ENCODE data around the gene EGFR.

EGFR gene

DNA sequence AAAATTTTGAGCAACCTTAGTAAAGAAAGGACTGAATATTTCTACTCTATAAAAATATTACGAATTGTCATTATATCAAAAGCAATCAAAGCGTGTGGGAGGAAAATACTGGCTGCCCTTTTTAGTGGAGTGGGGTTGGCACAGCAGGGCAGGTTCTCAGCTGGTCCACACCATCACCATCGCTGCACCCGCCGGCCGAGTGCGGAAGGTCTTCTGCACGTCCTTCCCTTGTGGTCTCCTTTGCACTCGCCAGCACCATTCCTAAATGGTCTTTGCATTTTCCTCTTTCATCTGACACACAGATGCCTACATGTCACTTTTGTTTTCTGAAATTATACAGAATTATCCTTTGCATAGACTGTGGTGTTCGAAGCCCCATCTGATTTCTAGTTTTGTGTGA, 229.7 kb downstream of the EGFR start:
- TF ChIP-seq TAF1 (IDR thresholded peaks at IDR 0.05; ENCODE audit: borderline replicate concordance, insufficient read depth, low read length) (no peak), POLR2AphosphoS5 (IDR thresholded peaks at IDR 0.05; ENCODE audit: low read depth, low read length) (no peak), FOXP2 (optimal IDR thresholded peaks at IDR 0.05; ENCODE audit: borderline replicate concordance, extremely low read depth, extremely low read length, insufficient read depth) (no peak), SIN3A (IDR thresholded peaks at IDR 0.05; ENCODE audit: borderline replicate concordance, insufficient read depth, low read length) (no peak)
- TF ChIP-seq, protein P1, sequence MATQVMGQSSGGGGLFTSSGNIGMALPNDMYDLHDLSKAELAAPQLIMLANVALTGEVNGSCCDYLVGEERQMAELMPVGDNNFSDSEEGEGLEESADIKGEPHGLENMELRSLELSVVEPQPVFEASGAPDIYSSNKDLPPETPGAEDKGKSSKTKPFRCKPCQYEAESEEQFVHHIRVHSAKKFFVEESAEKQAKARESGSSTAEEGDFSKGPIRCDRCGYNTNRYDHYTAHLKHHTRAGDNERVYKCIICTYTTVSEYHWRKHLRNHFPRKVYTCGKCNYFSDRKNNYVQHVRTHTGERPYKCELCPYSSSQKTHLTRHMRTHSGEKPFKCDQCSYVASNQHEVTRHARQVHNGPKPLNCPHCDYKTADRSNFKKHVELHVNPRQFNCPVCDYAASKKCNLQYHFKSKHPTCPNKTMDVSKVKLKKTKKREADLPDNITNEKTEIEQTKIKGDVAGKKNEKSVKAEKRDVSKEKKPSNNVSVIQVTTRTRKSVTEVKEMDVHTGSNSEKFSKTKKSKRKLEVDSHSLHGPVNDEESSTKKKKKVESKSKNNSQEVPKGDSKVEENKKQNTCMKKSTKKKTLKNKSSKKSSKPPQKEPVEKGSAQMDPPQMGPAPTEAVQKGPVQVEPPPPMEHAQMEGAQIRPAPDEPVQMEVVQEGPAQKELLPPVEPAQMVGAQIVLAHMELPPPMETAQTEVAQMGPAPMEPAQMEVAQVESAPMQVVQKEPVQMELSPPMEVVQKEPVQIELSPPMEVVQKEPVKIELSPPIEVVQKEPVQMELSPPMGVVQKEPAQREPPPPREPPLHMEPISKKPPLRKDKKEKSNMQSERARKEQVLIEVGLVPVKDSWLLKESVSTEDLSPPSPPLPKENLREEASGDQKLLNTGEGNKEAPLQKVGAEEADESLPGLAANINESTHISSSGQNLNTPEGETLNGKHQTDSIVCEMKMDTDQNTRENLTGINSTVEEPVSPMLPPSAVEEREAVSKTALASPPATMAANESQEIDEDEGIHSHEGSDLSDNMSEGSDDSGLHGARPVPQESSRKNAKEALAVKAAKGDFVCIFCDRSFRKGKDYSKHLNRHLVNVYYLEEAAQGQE (IDR thresholded peaks at IDR 0.05; ENCODE audit: insufficient read depth in 1 of 2, low read depth in 2 of 2, low read length in 2 of 2) = no peak

DNA sequence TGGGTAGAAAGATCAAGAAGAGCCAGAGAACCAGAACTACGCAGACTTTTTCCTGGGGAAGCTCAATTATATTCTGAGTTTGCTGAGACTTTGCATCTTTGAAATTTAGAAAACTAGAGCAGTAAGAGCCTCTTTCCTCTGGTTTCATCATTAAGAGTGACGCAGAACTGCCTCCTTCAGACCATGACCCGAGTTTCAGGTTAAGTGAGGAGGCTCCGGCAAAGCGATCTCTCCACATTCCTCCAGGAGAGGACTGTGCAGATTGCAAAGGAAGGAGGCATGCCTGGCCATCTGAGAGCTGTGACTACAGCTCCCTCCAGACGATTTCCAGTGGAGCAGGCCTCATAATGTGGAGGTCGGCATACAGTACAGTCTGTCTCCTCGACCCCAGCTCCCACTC, 230.5 kb downstream of the EGFR start:
- TF ChIP-seq POLR2AphosphoS5 (IDR thresholded peaks at IDR 0.05; ENCODE audit: low read depth, low read length) (no peak), TAF1 (IDR thresholded peaks at IDR 0.05; ENCODE audit: borderline replicate concordance, insufficient read depth, low read length) (no peak), FOXP2 (optimal IDR thresholded peaks at IDR 0.05; ENCODE audit: borderline replicate concordance, extremely low read depth, extremely low read length, insufficient read depth) (no peak), SIN3A (IDR thresholded peaks at IDR 0.05; ENCODE audit: borderline replicate concordance, insufficient read depth, low read length) (no peak)
- TF ChIP-seq, protein P1 (IDR thresholded peaks at IDR 0.05; ENCODE audit: insufficient read depth in 1 of 2, low read depth in 2 of 2, low read length in 2 of 2) = no peak

DNA sequence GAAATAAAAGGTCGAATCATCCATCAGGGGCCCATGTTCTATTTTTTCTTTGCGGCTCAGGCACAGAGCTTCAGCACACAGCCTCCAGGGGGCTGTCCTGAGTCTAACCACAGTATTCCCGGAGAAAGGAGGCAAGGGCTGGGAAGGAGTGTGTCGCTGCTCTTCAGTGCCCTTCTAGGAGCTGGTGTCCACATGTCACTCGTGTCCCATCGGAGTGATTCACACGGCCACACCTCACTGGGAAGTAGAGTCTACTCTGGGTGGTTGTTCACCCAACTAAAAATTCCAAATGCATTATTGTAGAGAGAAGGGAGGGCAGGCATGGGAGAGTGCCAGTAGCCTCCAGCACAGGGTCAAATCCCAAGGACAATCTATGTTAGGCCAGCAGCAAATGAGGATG, 231.5 kb downstream of the EGFR start:
- TF ChIP-seq SIN3A (IDR thresholded peaks at IDR 0.05; ENCODE audit: borderline replicate concordance, insufficient read depth, low read length) (no peak), TAF1 (IDR thresholded peaks at IDR 0.05; ENCODE audit: borderline replicate concordance, insufficient read depth, low read length) (no peak), FOXP2 (optimal IDR thresholded peaks at IDR 0.05; ENCODE audit: borderline replicate concordance, extremely low read depth, extremely low read length, insufficient read depth) (no peak), POLR2AphosphoS5 (IDR thresholded peaks at IDR 0.05; ENCODE audit: low read depth, low read length) (no peak)
- TF ChIP-seq, protein P1 (IDR thresholded peaks at IDR 0.05; ENCODE audit: insufficient read depth in 1 of 2, low read depth in 2 of 2, low read length in 2 of 2) = no peak

DNA sequence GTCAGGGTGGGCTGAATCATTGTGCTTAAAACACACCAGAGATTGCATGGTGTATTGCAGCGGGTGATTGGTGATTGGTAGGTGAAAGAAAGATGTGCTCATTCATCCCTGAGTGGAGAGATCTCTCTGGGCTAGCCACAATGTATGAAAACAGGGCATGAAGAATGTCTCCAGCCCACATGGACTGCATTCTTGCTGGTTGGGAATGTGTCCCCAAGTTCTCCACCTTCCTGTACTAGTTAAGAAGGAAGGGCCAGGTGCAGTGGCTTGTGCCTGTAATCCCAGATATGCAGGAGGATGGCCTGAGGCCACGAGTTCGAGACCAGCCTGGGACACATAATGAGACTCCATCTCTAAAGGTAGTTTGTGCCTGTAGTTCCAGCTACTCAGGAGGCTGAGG, 232.5 kb downstream of the EGFR start:
- no peak for TF ChIP-seq FOXP2 (optimal IDR thresholded peaks at IDR 0.05; ENCODE audit: borderline replicate concordance, extremely low read depth, extremely low read length, insufficient read depth)
- TF ChIP-seq SIN3A (IDR thresholded peaks at IDR 0.05; ENCODE audit: borderline replicate concordance, insufficient read depth, low read length) = no peak
- no peak for TF ChIP-seq TAF1 (IDR thresholded peaks at IDR 0.05; ENCODE audit: borderline replicate concordance, insufficient read depth, low read length)
- TF ChIP-seq, protein P1 (IDR thresholded peaks at IDR 0.05; ENCODE audit: insufficient read depth in 1 of 2, low read depth in 2 of 2, low read length in 2 of 2) = no peak
- TF ChIP-seq POLR2AphosphoS5 (IDR thresholded peaks at IDR 0.05; ENCODE audit: low read depth, low read length) = no peak

DNA sequence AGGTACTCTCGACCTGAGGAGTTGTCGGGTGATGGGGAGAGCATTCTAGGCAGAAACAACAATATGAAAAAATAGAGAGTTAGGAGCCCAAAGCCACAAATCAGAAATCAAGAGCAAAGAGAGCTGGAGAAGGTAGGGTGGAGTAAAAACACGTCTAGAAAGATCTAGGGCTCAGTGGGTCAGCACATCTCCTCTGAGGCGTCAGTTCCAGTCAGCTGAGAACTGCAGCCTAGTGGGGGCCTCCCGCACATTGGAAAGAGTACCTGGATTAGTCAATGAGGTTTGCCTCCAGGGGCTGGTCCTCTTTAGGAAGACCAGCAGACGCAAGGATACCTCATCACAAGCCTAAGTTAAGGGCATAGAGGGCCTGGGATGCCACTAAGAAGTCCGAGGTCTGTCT, 233.1 kb downstream of the EGFR start:
- TF ChIP-seq, protein P1 (IDR thresholded peaks at IDR 0.05; ENCODE audit: insufficient read depth in 1 of 2, low read depth in 2 of 2, low read length in 2 of 2) = no peak
- TF ChIP-seq POLR2AphosphoS5 (IDR thresholded peaks at IDR 0.05; ENCODE audit: low read depth, low read length) = no peak
- no peak for TF ChIP-seq TAF1 (IDR thresholded peaks at IDR 0.05; ENCODE audit: borderline replicate concordance, insufficient read depth, low read length)
- TF ChIP-seq SIN3A (IDR thresholded peaks at IDR 0.05; ENCODE audit: borderline replicate concordance, insufficient read depth, low read length) = no peak
- no peak for TF ChIP-seq FOXP2 (optimal IDR thresholded peaks at IDR 0.05; ENCODE audit: borderline replicate concordance, extremely low read depth, extremely low read length, insufficient read depth)

Data from PFSK-1 (cell line).